Measurements from ENCODE around the gene RAP1GAP.

DNA sequence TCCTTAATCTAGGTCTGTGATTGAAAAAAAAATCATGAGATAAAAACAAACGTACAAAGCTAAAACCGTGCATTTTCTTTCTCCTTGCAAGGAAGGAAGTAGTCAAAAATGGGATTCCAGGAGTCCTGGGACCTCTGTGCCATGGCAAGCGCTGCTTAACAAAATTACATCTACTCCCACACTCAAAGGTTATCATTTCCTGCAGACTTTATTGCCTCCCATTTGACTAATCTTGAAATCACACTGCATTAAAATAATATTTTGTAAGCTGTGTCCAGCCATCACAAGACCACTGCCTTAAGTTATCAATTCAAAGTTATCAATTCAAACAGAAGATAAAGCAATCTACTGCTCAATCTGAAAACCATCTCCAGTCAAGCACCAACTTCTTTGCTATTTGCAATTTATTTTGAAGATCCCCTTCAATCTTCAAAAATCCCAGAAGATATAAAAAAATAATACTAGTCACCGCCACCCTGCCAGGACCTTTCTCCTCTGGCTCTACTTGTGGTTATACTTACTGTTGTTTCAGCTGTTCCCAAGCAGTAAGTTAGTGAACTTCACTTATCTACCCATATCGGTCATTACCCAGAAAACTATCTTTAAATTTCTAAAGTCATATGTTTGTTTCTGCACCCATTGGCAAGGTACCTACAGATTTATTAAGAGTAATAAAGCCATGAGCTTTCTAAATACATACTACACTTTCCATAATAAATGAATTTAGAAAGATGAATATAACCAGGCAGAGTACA is 38.1 kb upstream of the RAP1GAP start:
- no peak for TF ChIP-seq CTCF (IDR thresholded peaks at IDR 0.05; ENCODE audit: poor library complexity, severe bottlenecking)
- TF ChIP-seq, protein P1, sequence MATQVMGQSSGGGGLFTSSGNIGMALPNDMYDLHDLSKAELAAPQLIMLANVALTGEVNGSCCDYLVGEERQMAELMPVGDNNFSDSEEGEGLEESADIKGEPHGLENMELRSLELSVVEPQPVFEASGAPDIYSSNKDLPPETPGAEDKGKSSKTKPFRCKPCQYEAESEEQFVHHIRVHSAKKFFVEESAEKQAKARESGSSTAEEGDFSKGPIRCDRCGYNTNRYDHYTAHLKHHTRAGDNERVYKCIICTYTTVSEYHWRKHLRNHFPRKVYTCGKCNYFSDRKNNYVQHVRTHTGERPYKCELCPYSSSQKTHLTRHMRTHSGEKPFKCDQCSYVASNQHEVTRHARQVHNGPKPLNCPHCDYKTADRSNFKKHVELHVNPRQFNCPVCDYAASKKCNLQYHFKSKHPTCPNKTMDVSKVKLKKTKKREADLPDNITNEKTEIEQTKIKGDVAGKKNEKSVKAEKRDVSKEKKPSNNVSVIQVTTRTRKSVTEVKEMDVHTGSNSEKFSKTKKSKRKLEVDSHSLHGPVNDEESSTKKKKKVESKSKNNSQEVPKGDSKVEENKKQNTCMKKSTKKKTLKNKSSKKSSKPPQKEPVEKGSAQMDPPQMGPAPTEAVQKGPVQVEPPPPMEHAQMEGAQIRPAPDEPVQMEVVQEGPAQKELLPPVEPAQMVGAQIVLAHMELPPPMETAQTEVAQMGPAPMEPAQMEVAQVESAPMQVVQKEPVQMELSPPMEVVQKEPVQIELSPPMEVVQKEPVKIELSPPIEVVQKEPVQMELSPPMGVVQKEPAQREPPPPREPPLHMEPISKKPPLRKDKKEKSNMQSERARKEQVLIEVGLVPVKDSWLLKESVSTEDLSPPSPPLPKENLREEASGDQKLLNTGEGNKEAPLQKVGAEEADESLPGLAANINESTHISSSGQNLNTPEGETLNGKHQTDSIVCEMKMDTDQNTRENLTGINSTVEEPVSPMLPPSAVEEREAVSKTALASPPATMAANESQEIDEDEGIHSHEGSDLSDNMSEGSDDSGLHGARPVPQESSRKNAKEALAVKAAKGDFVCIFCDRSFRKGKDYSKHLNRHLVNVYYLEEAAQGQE (IDR thresholded peaks at IDR 0.05; ENCODE audit: borderline replicate concordance) = no peak
- TF ChIP-seq EZH2 (IDR thresholded peaks at IDR 0.05; ENCODE audit: borderline replicate concordance, insufficient read depth, low read length, poor library complexity, severe bottlenecking) = no peak
- no peak for TF ChIP-seq SMC3 (conservative IDR thresholded peaks at IDR 0.05; ENCODE audit: poor library complexity)
- no peak for TF ChIP-seq POLR2AphosphoS5 (IDR thresholded peaks at IDR 0.05)

Data from neural cell (in vitro differentiated cells).